ENCODE measurements around the gene ERGIC1.
A peak's percentile ranks its signal among the peaks of the same experiment; 100 is the strongest.
"Not testable (repeated sequence)": the region's sequence is repeated elsewhere in the genome, so short reads cannot be mapped to it uniquely, and the experiment has no call there.

The ERGIC1 gene

GRCh38 chr5:172883066-172883465 lies 49.0 kb downstream of the ERGIC1 start:
- DNase-seq = no peak

- DNase-seq = no peak
Observed at GRCh38 chr5:172885597-172886340, 51.7 kb downstream of the ERGIC1 start.

DNA sequence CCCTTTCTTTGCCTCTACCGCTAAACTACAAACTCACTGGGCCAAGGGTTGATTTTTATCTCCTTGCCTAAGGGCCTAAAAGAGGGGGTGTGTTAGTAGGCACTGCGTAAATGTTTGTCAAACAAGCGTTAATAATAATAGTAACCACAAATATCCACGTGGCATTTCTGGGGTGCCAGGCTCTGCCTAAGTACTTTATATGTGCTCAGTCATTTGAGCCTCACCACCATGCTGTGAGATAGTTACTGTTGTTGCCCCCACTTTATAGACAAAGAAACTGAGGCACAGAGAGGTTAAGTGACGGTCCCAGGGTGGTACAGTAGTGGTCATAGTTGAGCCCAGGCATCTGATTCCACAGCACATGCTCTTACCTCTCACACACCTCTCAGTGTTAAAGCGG lies 52.4 kb downstream of the ERGIC1 start:
- no peak for DNase-seq

DNA sequence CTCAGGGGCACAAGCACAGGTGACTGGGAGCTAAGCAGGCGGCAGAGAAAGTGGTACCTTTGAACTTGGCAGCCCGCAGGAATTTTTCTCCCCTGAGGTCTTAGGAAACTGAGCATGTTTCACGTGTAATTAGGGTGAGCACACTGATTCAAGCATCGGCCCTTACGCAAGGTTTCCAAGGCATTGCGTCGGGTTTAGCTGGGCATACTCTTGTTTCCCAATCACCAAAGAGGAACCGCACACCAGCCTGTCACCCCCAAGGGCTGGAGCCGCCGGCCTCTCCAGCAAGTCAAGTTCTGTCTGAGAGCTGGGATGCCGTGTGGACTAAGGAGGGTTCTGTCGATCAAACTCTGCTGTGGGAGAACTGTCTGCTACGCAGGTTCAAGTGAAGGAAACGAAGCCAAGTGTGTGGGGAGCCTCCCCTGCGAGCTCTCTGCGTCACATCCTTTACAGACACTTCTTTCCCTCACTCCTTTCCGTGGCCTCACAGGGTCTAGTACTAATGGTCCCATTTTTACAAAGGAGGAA lies 53.0 kb downstream of the ERGIC1 start:
- DNase-seq = no peak

GRCh38 chr5:172887692-172888091 lies 53.6 kb downstream of the ERGIC1 start:
- DNase-seq = no peak

- no peak for DNase-seq
Observed at GRCh38 chr5:172890659-172891058, 56.6 kb downstream of the ERGIC1 start.

- DNase-seq = no peak
Observed at GRCh38 chr5:172891716-172892421, 57.8 kb downstream of the ERGIC1 start.

GRCh38 chr5:172892713-172893112 lies 58.7 kb downstream of the ERGIC1 start:
- peak; percentile 25 for DNase-seq

GRCh38 chr5:172894767-172895388 lies 60.8 kb downstream of the ERGIC1 start:
- DNase-seq = no peak

DNA sequence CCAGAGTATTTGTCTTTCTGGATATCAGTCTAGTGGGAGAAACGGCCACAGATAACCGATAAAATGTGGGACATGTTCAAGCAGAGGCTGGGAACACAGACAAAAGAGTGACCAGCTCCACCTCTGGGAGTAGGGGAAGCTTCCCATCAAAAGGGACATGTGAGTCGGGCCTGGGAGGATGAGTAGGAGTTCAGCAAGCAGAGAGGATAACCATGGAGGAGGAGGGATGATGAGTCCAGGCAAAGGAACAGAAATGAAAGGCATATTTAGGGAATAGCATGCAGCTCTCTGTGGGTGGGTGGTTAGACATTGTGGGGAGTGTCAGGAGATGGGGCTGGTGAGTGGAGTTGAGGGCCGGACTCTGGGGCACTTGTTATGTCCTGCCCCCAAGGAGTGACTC lies 61.5 kb downstream of the ERGIC1 start:
- no peak for DNase-seq

- no peak for DNase-seq
Observed at GRCh38 chr5:172896465-172896864, 62.4 kb downstream of the ERGIC1 start.

GRCh38 chr5:172897067-172897466 lies 63.0 kb downstream of the ERGIC1 start:
- not testable (repeated sequence) for DNase-seq

GRCh38 chr5:172897481-172898217 lies 63.6 kb downstream of the ERGIC1 start:
- no peak for DNase-seq

- DNase-seq = no peak
Observed at GRCh38 chr5:172898218-172898842, 64.3 kb downstream of the ERGIC1 start.

DNA sequence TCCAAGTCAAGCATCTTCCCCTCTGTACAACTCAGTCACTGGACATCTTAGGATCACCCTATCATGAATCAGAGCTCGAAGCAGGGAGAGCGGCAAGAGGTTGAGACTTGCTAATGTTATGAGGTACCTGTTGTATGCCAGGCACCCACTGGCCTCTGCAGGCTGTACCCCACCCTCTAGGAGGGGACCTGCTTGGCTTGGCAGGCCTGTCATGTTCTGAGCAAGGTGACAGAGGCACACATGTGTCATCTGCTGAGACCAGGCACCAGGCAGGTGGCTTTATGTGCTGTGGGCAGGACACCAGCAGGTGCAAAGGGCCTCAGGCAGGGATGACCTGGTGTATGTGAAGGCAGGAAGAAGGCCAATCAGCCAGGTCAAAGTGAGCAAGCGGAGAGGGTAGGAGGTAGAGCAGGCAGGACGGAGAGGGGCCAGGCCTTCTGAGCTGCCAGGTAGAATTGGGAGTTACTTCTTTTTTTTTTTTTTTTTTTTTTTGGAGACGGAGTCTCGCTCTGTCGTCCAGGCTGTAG lies 64.9 kb downstream of the ERGIC1 start:
- no peak for DNase-seq

GRCh38 chr5:172899436-172899835 lies 65.4 kb downstream of the ERGIC1 start:
- no peak for DNase-seq

GRCh38 chr5:172901012-172901780 lies 67.1 kb downstream of the ERGIC1 start:
- DNase-seq = no peak

- no peak for DNase-seq
Observed at GRCh38 chr5:172901788-172902496, 67.9 kb downstream of the ERGIC1 start.

DNA sequence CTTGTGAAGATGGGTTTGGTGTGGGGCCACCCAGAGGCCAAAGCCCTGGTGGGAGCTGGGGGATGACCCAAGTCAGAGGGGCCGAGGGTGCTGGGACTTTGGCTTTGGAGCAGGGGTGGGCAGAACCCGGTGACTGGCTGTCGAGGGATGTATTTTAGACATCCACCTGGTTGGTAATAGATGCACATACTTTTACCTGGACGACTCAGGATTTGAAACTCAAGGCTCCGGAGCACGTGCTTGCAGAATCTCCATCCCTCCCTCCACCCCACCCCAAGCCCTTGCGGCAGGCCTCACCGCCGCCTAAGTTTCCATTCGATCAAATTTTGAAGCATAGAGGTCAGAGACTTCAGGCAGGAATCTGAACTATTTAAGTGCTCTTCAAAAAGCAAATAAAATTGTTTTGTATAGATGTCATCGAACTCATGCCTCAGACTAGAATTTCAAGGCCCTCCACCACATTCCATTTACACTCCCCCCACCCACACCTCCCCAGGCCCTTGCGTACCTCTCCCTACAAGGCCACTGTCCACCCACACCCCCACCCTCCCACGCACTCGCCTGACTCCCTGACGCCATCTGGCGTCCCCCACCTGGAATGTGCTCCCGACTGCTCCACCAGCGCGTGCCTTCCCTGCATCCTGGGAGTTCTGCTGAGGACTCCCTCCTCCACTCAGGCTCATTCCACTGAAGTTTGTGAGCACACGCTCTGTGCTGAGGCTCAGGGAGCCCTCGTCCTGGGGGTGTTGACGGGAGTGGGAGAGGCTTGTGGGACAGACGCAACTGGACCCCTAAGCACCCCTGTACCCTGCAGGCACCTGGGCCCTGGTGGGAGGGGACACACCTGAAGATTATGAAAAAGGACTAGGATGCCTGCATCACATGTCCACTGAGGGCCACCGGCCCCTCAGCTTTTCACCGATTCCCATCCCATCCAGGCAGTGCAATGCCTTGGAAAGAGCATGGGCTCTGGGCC lies 68.7 kb downstream of the ERGIC1 start:
- DNase-seq = peak; percentile 62

GRCh38 chr5:172903790-172904189 lies 69.7 kb downstream of the ERGIC1 start:
- peak; percentile 92 for DNase-seq

Measured in DMS53 (cell line).